IMR-90 (cell line): Measurements from ENCODE around the gene C1QL2. TPM values are rescaled to one million over a fixed set of nuclear protein-coding genes. Genes with fewer than 3 reads are reported as not detected.

ENCODE experiments used
- ATAC-seq: fragments of 200-7000 bp; cut with Tn5 transposase; 2 replicates; pipeline ENCODE4 v1.9.1; 2020; ENCODE audit warnings: low read depth, mild to moderate bottlenecking, moderate library complexity
- BruUV-seq: library from RNA; stranded (reverse); fragments of 400-500 nt; replicated peaks from 2 replicates; lab custom pipeline; 2021; lab: Mats Ljungman, UMichigan
- CTCF ChIA-PET: fragments of 300-600 bp; formaldehyde crosslinking; extraction: SDS; loops from one replicate; lab custom pipeline; 2021; ENCODE audit warnings: antibody characterized with exemption; lab: Yijun Ruan, JAX
- POLR2A ChIA-PET: fragments of 300-600 bp; sonication (Branson Sonifier 250); formaldehyde crosslinking; loops from one replicate; lab custom pipeline; 2022; ENCODE audit warnings: antibody characterized with exemption; ENCODE audit not compliant: unreplicated experiment; lab: Charles Lee
- DNase-seq: peaks from one replicate; pipeline ENCODE4 v3.0.0; 2013
- H2AFZ ChIP-seq: replicated peaks from 2 replicates; pipeline ENCODE3; 2013; ENCODE audit warnings: low read length, mild to moderate bottlenecking; ENCODE audit not compliant: poor library complexity
- H2AK5ac ChIP-seq: 2 replicates; pipeline ENCODE4 v1.6.1; 2013; ENCODE audit warnings: low read depth, low read length, inconsistent platforms
- H2AK9ac ChIP-seq: replicated peaks from 2 replicates; pipeline ENCODE3; 2013; ENCODE audit warnings: mild to moderate bottlenecking, low read depth, low read length, moderate library complexity; ENCODE audit not compliant: poor library complexity
- H2BK120ac ChIP-seq: 2 replicates; pipeline ENCODE4 v1.6.1; 2013; ENCODE audit warnings: low read depth, low read length, inconsistent platforms
- H2BK15ac ChIP-seq: 3 replicates; pipeline ENCODE4 v1.6.1; 2013; ENCODE audit warnings: low read depth, low read length, inconsistent platforms
- H2BK20ac ChIP-seq: 2 replicates; pipeline ENCODE4 v1.6.1; 2013; ENCODE audit warnings: low read depth, mild to moderate bottlenecking, inconsistent platforms, low read length, moderate library complexity
- H2BK5ac ChIP-seq: 2 replicates; pipeline ENCODE4 v1.6.1; 2013; ENCODE audit warnings: mild to moderate bottlenecking, low read depth, low read length, inconsistent platforms; ENCODE audit not compliant: poor library complexity, severe bottlenecking
- H3K14ac ChIP-seq: replicated peaks from 2 replicates; pipeline ENCODE4 v1.6.1; 2013; ENCODE audit warnings: low read depth, low read length, inconsistent platforms
- H3K18ac ChIP-seq: 2 replicates; pipeline ENCODE4 v1.6.1; 2013; ENCODE audit warnings: low read depth, low read length, control low read depth
- H3K23ac ChIP-seq: 2 replicates; pipeline ENCODE4 v1.6.1; 2013; ENCODE audit warnings: low read depth, low read length, inconsistent platforms
- H3K27ac ChIP-seq: 2 replicates; pipeline ENCODE4 v1.5.1; 2013; ENCODE audit warnings: mild to moderate bottlenecking, control low read depth, low read length; ENCODE audit not compliant: insufficient read depth
- H3K27me3 ChIP-seq: 2 replicates; pipeline ENCODE4 v1.6.1; 2013; ENCODE audit warnings: low read length; ENCODE audit not compliant: control insufficient read depth, insufficient read depth
- H3K36me3 ChIP-seq: 2 replicates; pipeline ENCODE4 v1.6.1; 2013; ENCODE audit warnings: low read length, mixed read lengths; ENCODE audit not compliant: control insufficient read depth, insufficient read depth
- H3K4ac ChIP-seq: 2 replicates; pipeline ENCODE4 v1.6.1; 2013; ENCODE audit warnings: low read depth, low read length, inconsistent platforms
- H3K4me1 ChIP-seq: 2 replicates; pipeline ENCODE4 v1.6.1; 2013; ENCODE audit warnings: low read length, mixed read lengths; ENCODE audit not compliant: control insufficient read depth, insufficient read depth
- H3K4me2 ChIP-seq: 2 replicates; pipeline ENCODE4 v1.6.1; 2013; ENCODE audit warnings: low read depth, mild to moderate bottlenecking, control low read depth, low read length, moderate library complexity
- H3K4me3 ChIP-seq: 2 replicates; pipeline ENCODE4 v1.5.1; 2013; ENCODE audit warnings: low read depth, mild to moderate bottlenecking, control low read depth, low read length, moderate library complexity; ENCODE audit not compliant: insufficient read depth
- H3K56ac ChIP-seq: 2 replicates; pipeline ENCODE4 v1.6.1; 2013; ENCODE audit warnings: low read length, inconsistent platforms; ENCODE audit not compliant: insufficient read depth; ENCODE audit errors: extremely low read depth
- H3K79me1 ChIP-seq, 2 experiments: 2 replicates each; pipeline ENCODE4 v1.6.1; 2013; ENCODE audit warnings: low read length in 2 of 2, inconsistent platforms in 1 of 2, low read depth in 1 of 2
- H3K9ac ChIP-seq: 2 replicates; pipeline ENCODE4 v1.6.1; 2013; ENCODE audit warnings: low read depth, low read length, control low read depth
- H3K9me1 ChIP-seq: 2 replicates; pipeline ENCODE4 v1.6.1; 2013; ENCODE audit warnings: low read length, inconsistent platforms; ENCODE audit not compliant: insufficient read depth
- H3K9me3 ChIP-seq: 2 replicates; pipeline ENCODE4 v1.6.1; 2013; ENCODE audit warnings: low read length; ENCODE audit not compliant: control insufficient read depth, insufficient read depth
- H4K20me1 ChIP-seq: 2 replicates; pipeline ENCODE4 v1.6.1; 2013; ENCODE audit warnings: low read length, inconsistent platforms; ENCODE audit not compliant: insufficient read depth
- H4K5ac ChIP-seq: 2 replicates; pipeline ENCODE4 v1.6.1; 2013; ENCODE audit warnings: mild to moderate bottlenecking, low read depth, low read length, control low read depth
- H4K8ac ChIP-seq, 2 experiments: 2 replicates each; pipeline ENCODE4 v1.6.1; 2013; ENCODE audit warnings: low read depth in 2 of 2, low read length in 2 of 2, control low read depth in 1 of 2, inconsistent platforms in 1 of 2
- H4K91ac ChIP-seq: 2 replicates; pipeline ENCODE4 v1.6.1; 2013; ENCODE audit warnings: low read depth, low read length, inconsistent platforms; ENCODE audit not compliant: insufficient read depth
- BHLHE40 ChIP-seq: fragments of 150-350 bp; IDR thresholded peaks from 2 replicates; pipeline ENCODE4 v1.6.1; 2016; ENCODE audit warnings: mild to moderate bottlenecking, low read depth, low read length
- CHD1 ChIP-seq: IDR thresholded peaks from 2 replicates; pipeline ENCODE4 v1.6.1; 2012; ENCODE audit warnings: low read depth, low read length, improper control_type of control experiment
- MAFK ChIP-seq: IDR thresholded peaks from 2 replicates; pipeline ENCODE4 v1.6.1; 2012; ENCODE audit warnings: low read depth, low read length, improper control_type of control experiment
- MAZ ChIP-seq: IDR thresholded peaks from 2 replicates; pipeline ENCODE4 v1.6.1; 2012; ENCODE audit warnings: low read depth, mild to moderate bottlenecking, low read length, improper control_type of control experiment, moderate library complexity, borderline replicate concordance
- MXI1 ChIP-seq: IDR thresholded peaks from 2 replicates; pipeline ENCODE4 v1.6.1; 2012; ENCODE audit warnings: low read depth, mild to moderate bottlenecking, low read length, moderate library complexity, borderline replicate concordance
- NFE2L2 ChIP-seq: fragments of 150-350 bp; IDR thresholded peaks from 2 replicates; pipeline ENCODE4 v1.6.1; 2016; ENCODE audit warnings: low read depth, mild to moderate bottlenecking, low read length
- POLR2A ChIP-seq: IDR thresholded peaks from 2 replicates; pipeline ENCODE4 v1.6.1; 2012; ENCODE audit warnings: mild to moderate bottlenecking, low read depth, low read length
- RAD21 ChIP-seq: IDR thresholded peaks from 2 replicates; pipeline ENCODE4 v1.6.1; 2012; ENCODE audit warnings: low read length, improper control_type of control experiment
- RCOR1 ChIP-seq: IDR thresholded peaks from 2 replicates; pipeline ENCODE4 v1.6.1; 2012; ENCODE audit warnings: mild to moderate bottlenecking, low read length, improper control_type of control experiment; ENCODE audit not compliant: insufficient replicate concordance
- SMC3 ChIP-seq: fragments of 150-350 bp; IDR thresholded peaks from 2 replicates; pipeline ENCODE4 v1.6.1; 2016; ENCODE audit warnings: low read depth, mild to moderate bottlenecking, antibody characterized with exemption, low read length, moderate library complexity
- WGBS, 2 experiments: methylation state at CpG; one replicate each; pipeline versions ENCODE4 v1.1.5 to v1.1.7; 2013; ENCODE audit warnings: missing lambda C conversion rate in 2 of 2; ENCODE audit not compliant: insufficient read length in 1 of 2; ENCODE audit errors: extremely low coverage in 2 of 2; 5-methylcytosine and 5-hydroxymethylcytosine counted together
- dilution Hi-C: fragments of 300-500 bp; cut with HindIII; formaldehyde crosslinking; loops from one replicate; pipeline ENCODE4 v1.14.3; 2018; ENCODE audit warnings: low sequenced_read_pairs; ENCODE audit not compliant: unreplicated experiment
- in situ Hi-C: fragments of 300-500 bp; cut with MboI; formaldehyde crosslinking; loops from 3 replicates; pipeline ENCODE4 v1.14.3; 2019; ENCODE audit warnings: low sequenced_read_pairs, inconsistent platforms, mixed read lengths
- intact Hi-C: fragments of 100-400 bp; cut with micrococcal nuclease; formaldehyde crosslinking; loops from 2 replicates; pipeline ENCODE4 v1.10.0; 2022
- polyA plus RNA-seq, 3 experiments: library from polyadenylated mRNA; depleted of rRNA; stranded (reverse); fragments of >200 nt; gene quantifications; 2 replicates each; pipeline ENCODE4 v1.2.3, GENCODE V29; 2012; ENCODE audit warnings: low replicate concordance in 1 of 3
- total RNA-seq: library from RNA; depleted of rRNA; stranded (reverse); fragments of >200 nt; gene quantifications from 2 replicates; pipeline ENCODE4 v1.2.3, GENCODE V29; 2012
- TF ChIP-seq, protein P1 (sequence below): fragments of 150-350 bp; IDR thresholded peaks from 2 replicates; pipeline ENCODE4 v1.6.1; 2017; ENCODE audit warnings: mild to moderate bottlenecking, antibody characterized with exemption, low read length, low read depth
- TF ChIP-seq, protein P2 (sequence below): conservative IDR thresholded peaks from 2 replicates; pipeline ENCODE4 v1.5.1; 2012; ENCODE audit warnings: mild to moderate bottlenecking, low read depth, low read length, improper control_type of control experiment
- TF ChIP-seq, protein P3 (sequence below): fragments of 150-350 bp; IDR thresholded peaks from 2 replicates; pipeline ENCODE4 v1.6.1; 2016; ENCODE audit warnings: low read depth, mild to moderate bottlenecking, low read length, moderate library complexity, borderline replicate concordance

C1QL2 gene
- total and polyA plus RNA-seq, 2 of the 4 experiments (the other 2 are of a cell fraction), result not detected

DNA sequence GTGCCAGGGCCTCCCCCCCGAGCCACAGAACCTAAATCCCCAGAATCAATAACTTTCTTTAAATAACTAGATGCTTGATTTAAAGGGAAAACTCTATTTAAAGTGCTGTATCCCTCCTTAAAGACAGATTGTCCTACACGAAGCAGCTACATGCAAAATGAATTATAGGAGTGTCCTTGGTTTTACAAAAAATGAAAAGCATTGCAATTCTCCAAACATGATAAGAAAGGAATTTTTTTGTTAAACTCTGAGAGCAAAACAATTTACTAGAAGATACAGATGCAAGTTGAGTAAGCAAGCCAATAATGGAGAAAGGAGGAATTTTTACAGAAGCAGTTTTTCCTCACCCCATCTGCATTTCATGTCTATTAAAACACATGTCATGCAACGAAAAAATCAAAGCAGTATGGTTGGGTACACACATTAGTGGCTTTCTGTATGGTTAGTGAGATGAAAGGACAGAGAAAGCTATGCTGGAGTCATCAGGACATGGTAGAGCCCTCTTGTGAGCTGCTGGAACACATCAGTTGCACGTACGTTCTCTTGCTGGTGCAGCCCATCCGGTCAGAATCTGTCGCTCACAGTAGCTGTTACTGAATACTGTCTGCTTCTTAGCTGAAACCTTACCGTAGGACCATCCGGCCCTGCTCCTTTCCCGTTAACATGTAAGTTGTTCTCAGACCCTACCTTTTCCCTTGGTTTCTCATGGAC, 39.1 kb upstream of the C1QL2 start:
- dilution Hi-C loops, result no loop called here
- peak overlapping the region; percentile 4; the same call in 1 of the 2 replicates for H3K9ac ChIP-seq
- no peak overlapping the region for H2AK9ac ChIP-seq
- no peak overlapping the region for H2AK5ac ChIP-seq
- CTCF ChIA-PET, result interaction anchor here (0.6 to 1.5 kb wide), 4 partner anchors 22 to 101 kb away, joined by 3 to 5 read pairs (median 3); no protein-coding TSS in a partner anchor
- peaks cover 18% of the 10 kb centered on the region for H3K4me1 ChIP-seq
- peak overlapping the region; percentile 68; the same call in 1 of the 2 replicates for H3K4ac ChIP-seq
- no peaks in the 10 kb centered on the region for H3K9me1 ChIP-seq
- H3K27me3 ChIP-seq, result peaks cover 21% of the 10 kb centered on the region
- H3K18ac ChIP-seq, result peak overlapping the region; percentile 68
- peak overlapping the region; percentile 16; the same call in 1 of the 2 replicates for H3K56ac ChIP-seq
- H3K14ac ChIP-seq, result no peak overlapping the region; the same call in 1 of the 2 replicates
- H3K4me3 ChIP-seq, result no peak overlapping the region
- H3K23ac ChIP-seq, result 0 out of 2 replicates have a peak overlapping the region, but pooled peaks have one; percentile 82
- no peaks in the 10 kb centered on the region for H3K36me3 ChIP-seq
- WGBS, 2 experiments, result 17% methylated on average over 5 of the region's 10 CpGs; no CpG with 5 or more reads in 1 of the 2 experiments
- peak overlapping the region; percentile 67 for H3K4me2 ChIP-seq
- no TSS peak for BruUV-seq
- peak overlapping the region; percentile 14; the same call in 1 of the 2 replicates for H4K5ac ChIP-seq
- H3K79me1 ChIP-seq, result no peaks in the 10 kb centered on the region
- peak overlapping the region; percentile 74 for H4K91ac ChIP-seq
- no peaks in the 10 kb centered on the region for H3K9me3 ChIP-seq
- POLR2A ChIA-PET, result interaction anchor here (0.9 kb wide), 1 partner anchor 11 kb away, joined by 4 read pairs; no protein-coding TSS in a partner anchor
- peak; percentile 22 for DNase-seq
- peak overlapping the region in 1 of 2 experiments; percentile 23; a peak in 3 of 4 replicates for H4K8ac ChIP-seq
- peak overlapping the region; percentile 14 for H2BK5ac ChIP-seq
- no peak overlapping the region for H2AFZ ChIP-seq
- H2BK120ac ChIP-seq, result peak overlapping the region; percentile 59; the same call in 1 of the 2 replicates
- intact Hi-C loops, result no loop called here
- in situ Hi-C loops, result no loop called here
- no peak overlapping the region; the same call in 2 of the 3 replicates for H2BK15ac ChIP-seq
- peak overlapping the region; percentile 84; the same call in 1 of the 2 replicates for H3K27ac ChIP-seq
- no peaks in the 10 kb centered on the region for H4K20me1 ChIP-seq
- ATAC-seq, result peak; percentile 55
- H2BK20ac ChIP-seq, result peak overlapping the region; percentile 80; the same call in 1 of the 2 replicates
- TF ChIP-seq RAD21 (no peak), MXI1 (no peak), MAZ (no peak), MAFK (no peak), SMC3 (no peak), NFE2L2 (no peak), BHLHE40 (no peak), CHD1 (no peak), RCOR1 (no peak), POLR2A (no peak)
- TF ChIP-seq, protein P1, sequence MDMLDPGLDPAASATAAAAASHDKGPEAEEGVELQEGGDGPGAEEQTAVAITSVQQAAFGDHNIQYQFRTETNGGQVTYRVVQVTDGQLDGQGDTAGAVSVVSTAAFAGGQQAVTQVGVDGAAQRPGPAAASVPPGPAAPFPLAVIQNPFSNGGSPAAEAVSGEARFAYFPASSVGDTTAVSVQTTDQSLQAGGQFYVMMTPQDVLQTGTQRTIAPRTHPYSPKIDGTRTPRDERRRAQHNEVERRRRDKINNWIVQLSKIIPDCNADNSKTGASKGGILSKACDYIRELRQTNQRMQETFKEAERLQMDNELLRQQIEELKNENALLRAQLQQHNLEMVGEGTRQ, result no peak
- TF ChIP-seq, protein P2, sequence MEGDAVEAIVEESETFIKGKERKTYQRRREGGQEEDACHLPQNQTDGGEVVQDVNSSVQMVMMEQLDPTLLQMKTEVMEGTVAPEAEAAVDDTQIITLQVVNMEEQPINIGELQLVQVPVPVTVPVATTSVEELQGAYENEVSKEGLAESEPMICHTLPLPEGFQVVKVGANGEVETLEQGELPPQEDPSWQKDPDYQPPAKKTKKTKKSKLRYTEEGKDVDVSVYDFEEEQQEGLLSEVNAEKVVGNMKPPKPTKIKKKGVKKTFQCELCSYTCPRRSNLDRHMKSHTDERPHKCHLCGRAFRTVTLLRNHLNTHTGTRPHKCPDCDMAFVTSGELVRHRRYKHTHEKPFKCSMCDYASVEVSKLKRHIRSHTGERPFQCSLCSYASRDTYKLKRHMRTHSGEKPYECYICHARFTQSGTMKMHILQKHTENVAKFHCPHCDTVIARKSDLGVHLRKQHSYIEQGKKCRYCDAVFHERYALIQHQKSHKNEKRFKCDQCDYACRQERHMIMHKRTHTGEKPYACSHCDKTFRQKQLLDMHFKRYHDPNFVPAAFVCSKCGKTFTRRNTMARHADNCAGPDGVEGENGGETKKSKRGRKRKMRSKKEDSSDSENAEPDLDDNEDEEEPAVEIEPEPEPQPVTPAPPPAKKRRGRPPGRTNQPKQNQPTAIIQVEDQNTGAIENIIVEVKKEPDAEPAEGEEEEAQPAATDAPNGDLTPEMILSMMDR, result no peak
- TF ChIP-seq, protein P3, sequence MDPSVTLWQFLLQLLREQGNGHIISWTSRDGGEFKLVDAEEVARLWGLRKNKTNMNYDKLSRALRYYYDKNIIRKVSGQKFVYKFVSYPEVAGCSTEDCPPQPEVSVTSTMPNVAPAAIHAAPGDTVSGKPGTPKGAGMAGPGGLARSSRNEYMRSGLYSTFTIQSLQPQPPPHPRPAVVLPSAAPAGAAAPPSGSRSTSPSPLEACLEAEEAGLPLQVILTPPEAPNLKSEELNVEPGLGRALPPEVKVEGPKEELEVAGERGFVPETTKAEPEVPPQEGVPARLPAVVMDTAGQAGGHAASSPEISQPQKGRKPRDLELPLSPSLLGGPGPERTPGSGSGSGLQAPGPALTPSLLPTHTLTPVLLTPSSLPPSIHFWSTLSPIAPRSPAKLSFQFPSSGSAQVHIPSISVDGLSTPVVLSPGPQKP, result no peak
